Measurements from ENCODE around the gene IGHMBP2.
A peak's percentile ranks its signal among the peaks of the same experiment; 100 is the strongest.

The IGHMBP2 gene

GRCh38 chr11:68948496-68948895, 44.8 kb downstream of the IGHMBP2 start:
- TF ChIP-seq, protein P1, sequence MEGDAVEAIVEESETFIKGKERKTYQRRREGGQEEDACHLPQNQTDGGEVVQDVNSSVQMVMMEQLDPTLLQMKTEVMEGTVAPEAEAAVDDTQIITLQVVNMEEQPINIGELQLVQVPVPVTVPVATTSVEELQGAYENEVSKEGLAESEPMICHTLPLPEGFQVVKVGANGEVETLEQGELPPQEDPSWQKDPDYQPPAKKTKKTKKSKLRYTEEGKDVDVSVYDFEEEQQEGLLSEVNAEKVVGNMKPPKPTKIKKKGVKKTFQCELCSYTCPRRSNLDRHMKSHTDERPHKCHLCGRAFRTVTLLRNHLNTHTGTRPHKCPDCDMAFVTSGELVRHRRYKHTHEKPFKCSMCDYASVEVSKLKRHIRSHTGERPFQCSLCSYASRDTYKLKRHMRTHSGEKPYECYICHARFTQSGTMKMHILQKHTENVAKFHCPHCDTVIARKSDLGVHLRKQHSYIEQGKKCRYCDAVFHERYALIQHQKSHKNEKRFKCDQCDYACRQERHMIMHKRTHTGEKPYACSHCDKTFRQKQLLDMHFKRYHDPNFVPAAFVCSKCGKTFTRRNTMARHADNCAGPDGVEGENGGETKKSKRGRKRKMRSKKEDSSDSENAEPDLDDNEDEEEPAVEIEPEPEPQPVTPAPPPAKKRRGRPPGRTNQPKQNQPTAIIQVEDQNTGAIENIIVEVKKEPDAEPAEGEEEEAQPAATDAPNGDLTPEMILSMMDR (IDR thresholded peaks at IDR 0.05; ENCODE audit: low read depth, low read length, missing control alignments): no peak
- no peak for DNase-seq (ENCODE audit: low read depth)
- H3K4me3 ChIP-seq (ENCODE audit: low read depth, low read length): no peak overlapping the region

DNA sequence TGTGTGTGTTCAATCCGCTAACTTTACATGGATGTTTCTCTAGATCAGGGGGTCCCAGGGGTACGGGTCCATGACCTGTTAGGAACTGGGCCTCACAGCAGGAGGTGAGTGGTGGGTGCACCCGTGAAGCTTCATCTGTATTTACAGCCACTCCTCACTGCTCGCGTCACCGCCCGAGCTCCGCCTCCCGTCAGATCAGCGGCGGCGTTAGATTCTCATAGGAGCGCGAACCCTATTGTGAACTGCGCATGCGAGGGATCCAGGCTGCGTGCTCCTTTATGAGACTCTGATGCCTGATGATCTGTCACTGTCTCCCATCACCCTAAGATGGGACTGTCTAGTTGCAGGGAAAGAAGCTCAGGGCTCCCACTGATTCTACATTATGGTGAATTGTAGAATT, 45.2 kb downstream of the IGHMBP2 start:
- TF ChIP-seq, protein P1 (IDR thresholded peaks at IDR 0.05; ENCODE audit: low read depth, low read length, missing control alignments): no peak
- DNase-seq (ENCODE audit: low read depth): no peak
- H3K4me3 ChIP-seq (ENCODE audit: low read depth, low read length): no peak overlapping the region

DNA sequence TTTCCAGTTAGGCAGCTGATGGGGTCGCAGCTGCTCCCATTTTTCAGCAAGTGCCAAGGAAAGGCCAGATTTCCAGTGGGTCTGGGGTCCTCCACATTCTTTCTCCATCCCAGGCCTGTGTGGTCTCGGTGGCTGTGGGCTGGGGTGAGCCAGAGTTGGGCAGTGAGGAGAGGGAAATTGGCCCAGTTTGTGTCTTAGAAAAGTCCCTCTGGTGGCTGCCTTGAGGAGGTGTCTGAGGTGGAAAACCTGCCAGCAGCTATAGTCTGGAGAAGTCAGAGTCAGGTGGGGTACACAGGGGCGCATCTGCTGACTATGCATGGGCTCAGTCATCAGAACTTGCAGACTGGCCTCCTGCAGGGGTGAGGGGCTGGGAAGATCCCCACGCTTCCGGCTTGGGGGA, 46.6 kb downstream of the IGHMBP2 start:
- no peak for DNase-seq (ENCODE audit: low read depth)
- TF ChIP-seq, protein P1 (IDR thresholded peaks at IDR 0.05; ENCODE audit: low read depth, low read length, missing control alignments): peak; percentile 56

DNA sequence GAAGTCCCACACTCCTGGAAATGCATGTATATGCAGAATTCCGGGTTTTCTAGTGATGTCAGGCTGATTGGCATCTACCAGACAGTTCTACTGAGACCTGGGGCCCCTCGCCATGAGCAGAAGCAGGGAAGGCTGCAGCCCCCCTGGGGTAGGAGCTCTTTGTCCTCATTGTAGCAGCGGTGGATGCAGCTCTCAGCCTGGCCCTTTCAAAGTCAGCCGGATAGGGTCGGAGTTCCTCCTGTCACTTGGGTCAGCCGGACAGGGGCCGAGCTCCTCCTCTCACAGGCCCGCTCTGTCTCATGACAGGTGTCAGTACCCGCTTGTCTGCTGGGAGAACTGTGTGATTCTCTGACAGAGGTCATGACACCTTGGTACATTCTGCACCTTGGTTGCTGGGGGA, 47.1 kb downstream of the IGHMBP2 start:
- TF ChIP-seq, protein P1 (IDR thresholded peaks at IDR 0.05; ENCODE audit: low read depth, low read length, missing control alignments): no peak
- H3K4me3 ChIP-seq (ENCODE audit: low read depth, low read length): no peak overlapping the region
- no peak for DNase-seq (ENCODE audit: low read depth)

More for the DNA sequence above, 46.6 kb downstream of the IGHMBP2 start:
- H3K4me3 ChIP-seq (ENCODE audit: low read depth, low read length): no peak overlapping the region

DNA sequence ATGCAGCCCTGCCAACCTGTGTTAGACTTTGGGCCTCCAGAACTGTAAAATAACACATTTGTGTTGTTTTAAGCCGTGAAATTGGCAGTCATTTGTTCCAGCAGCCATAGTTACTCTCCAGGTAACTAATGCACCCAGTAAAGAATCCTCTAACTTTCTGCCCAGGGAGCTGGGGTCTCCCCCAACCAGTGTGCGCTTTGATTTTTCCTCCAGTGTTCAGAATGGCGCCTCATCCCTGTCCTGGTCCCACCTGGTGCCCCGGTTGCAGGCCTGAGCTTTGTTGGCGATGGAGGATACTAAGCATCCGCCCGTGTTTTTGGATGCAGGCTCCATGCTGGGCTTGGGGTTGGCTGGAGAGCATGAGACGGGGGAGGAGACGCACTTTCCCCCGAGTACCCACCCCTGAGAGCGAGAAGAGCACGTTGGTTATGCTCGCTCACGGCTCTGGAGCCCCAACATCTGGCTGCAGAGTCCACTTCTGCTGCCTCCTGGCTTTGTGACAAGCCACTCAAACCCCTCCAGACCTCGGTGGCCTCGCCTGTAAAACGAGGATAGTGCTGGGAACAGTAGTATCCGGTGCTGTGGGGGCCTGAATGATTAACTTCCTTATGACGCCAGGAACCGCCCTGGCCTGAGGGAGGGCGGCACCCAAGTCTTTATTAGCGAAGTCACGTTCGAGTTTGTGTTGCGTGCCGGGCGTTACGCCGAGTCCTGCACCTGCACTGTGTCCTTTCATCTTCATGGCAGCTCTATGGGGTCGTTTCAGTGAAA, 51.3 kb downstream of the IGHMBP2 start:
- no peak for DNase-seq (ENCODE audit: low read depth)
- TF ChIP-seq, protein P1 (IDR thresholded peaks at IDR 0.05; ENCODE audit: low read depth, low read length, missing control alignments): no peak
- no peak overlapping the region for H3K4me3 ChIP-seq (ENCODE audit: low read depth, low read length)

DNA sequence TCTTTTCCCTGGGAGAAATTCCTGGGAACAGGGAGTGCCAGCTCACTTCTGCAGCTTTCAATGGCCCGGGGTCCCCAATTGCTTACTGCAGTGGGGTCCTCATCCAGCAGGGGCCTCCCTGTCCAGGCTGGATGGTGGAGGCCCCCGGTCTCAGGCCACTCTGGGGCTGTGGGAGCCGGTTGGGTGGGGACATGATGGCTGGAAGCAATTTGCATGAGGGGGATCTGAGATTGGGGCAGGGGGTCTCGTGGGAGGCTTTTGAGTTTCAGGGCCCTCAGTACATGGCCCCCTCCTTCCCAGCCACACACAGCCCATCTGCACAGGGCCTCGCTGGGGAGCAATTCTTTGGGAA, 51.9 kb downstream of the IGHMBP2 start:
- H3K4me3 ChIP-seq (ENCODE audit: low read depth, low read length): no peak overlapping the region
- DNase-seq (ENCODE audit: low read depth): no peak
- TF ChIP-seq, protein P1 (IDR thresholded peaks at IDR 0.05; ENCODE audit: low read depth, low read length, missing control alignments): no peak

- TF ChIP-seq, protein P1 (IDR thresholded peaks at IDR 0.05; ENCODE audit: low read depth, low read length, missing control alignments): peak; percentile 34
- DNase-seq (ENCODE audit: low read depth): no peak
- H3K4me3 ChIP-seq (ENCODE audit: low read depth, low read length): no peak overlapping the region
Observed at GRCh38 chr11:68956142-68956541, 52.5 kb downstream of the IGHMBP2 start.
